ENCODE data around the gene GPC5. TPM values are rescaled to one million over a fixed set of nuclear protein-coding genes. Genes with fewer than 3 reads are reported as not detected.

GPC5 gene
- total RNA-seq, 1 experiment from 2014 or later: 0.15 TPM

DNA sequence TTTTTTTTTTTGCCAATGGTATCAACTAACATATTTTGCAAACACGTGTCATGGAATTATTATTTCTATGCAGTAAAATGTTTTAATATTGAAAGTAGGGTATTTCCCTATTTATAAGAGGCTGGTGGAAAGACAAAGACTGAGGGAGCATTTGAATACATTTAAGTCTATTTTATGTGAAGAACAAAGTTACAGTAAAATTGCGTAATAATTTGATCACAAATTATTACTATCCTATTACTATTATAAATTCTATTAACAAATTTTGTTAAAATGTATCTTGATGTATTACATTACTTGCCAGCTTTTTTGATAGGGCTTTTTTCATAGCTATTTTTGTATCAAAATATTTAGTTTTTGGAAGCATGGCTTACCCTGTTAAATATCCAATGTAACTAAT lies 58.4 kb downstream of the GPC5 start:
- Histone ChIP-seq H3K4me1 (ENCODE audit: insufficient read depth, low read length) (no peaks in the 10 kb centered on the region), H3K4me2 (ENCODE audit: insufficient read depth, insufficient read length, low read length) (no peak overlapping the region), H2BK20ac (ENCODE audit: low read depth, low read length, poor library complexity, severe bottlenecking) (no peak overlapping the region), H3K9ac (ENCODE audit: extremely low read depth, insufficient read length, low read length) (no peak overlapping the region), H3K56ac (ENCODE audit: insufficient read length, low read depth, low read length) (no peak overlapping the region), H4K5ac (ENCODE audit: insufficient read length, low read depth, low read length) (no peak overlapping the region), H3K14ac (ENCODE audit: insufficient read depth, low read length) (no peak overlapping the region), H3K79me1 (ENCODE audit: insufficient read depth, low read depth, low read length, poor library complexity, severe bottlenecking) (no peaks in the 10 kb centered on the region), H3K79me2 (ENCODE audit: insufficient read depth, low read length) (no peaks in the 10 kb centered on the region), H4K8ac (replicated peaks; ENCODE audit: insufficient read length, low read depth, low read length) (no peak overlapping the region), H2BK5ac (ENCODE audit: insufficient read length, low read length) (no peak overlapping the region), H2BK15ac (ENCODE audit: low read depth, low read length) (no peak overlapping the region), H4K91ac (ENCODE audit: insufficient read length, low read depth, low read length) (no peak overlapping the region), H4K20me1 (ENCODE audit: control insufficient read depth, insufficient read depth, insufficient read length) (no peaks in the 10 kb centered on the region), H2BK12ac (ENCODE audit: insufficient read length, low read depth, low read length) (no peak overlapping the region), H3K27ac (ENCODE audit: insufficient read length, low read depth, low read length) (no peak overlapping the region), H3K27me3 (ENCODE audit: insufficient read depth, low read length) (no peaks in the 10 kb centered on the region), H2AK5ac (ENCODE audit: insufficient read length, low read length) (no peak overlapping the region), H3K18ac (ENCODE audit: insufficient read length, low read depth, low read length) (no peak overlapping the region), H3K23ac (ENCODE audit: insufficient read length, low read depth, low read length) (no peak overlapping the region), H3K9me3 (ENCODE audit: control insufficient read depth, low read depth, low read length) (no peaks in the 10 kb centered on the region), H3T11ph (ENCODE audit: low read length) (no peak overlapping the region), H3K4ac (ENCODE audit: low read depth, low read length) (no peak overlapping the region), H2AFZ (ENCODE audit: low read length) (no peak overlapping the region), H2BK120ac (ENCODE audit: low read depth, low read length, poor library complexity, severe bottlenecking) (no peak overlapping the region), H3K23me2 (ENCODE audit: insufficient read length, low read depth, low read length, poor library complexity, severe bottlenecking) (no peaks in the 10 kb centered on the region)
- TF ChIP-seq, protein P1, sequence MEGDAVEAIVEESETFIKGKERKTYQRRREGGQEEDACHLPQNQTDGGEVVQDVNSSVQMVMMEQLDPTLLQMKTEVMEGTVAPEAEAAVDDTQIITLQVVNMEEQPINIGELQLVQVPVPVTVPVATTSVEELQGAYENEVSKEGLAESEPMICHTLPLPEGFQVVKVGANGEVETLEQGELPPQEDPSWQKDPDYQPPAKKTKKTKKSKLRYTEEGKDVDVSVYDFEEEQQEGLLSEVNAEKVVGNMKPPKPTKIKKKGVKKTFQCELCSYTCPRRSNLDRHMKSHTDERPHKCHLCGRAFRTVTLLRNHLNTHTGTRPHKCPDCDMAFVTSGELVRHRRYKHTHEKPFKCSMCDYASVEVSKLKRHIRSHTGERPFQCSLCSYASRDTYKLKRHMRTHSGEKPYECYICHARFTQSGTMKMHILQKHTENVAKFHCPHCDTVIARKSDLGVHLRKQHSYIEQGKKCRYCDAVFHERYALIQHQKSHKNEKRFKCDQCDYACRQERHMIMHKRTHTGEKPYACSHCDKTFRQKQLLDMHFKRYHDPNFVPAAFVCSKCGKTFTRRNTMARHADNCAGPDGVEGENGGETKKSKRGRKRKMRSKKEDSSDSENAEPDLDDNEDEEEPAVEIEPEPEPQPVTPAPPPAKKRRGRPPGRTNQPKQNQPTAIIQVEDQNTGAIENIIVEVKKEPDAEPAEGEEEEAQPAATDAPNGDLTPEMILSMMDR (conservative IDR thresholded peaks at IDR 0.05): no peak
- no peak for DNase-seq
- Mint-ChIP-seq H3K4me3 (no peak overlapping the region), H3K4me1 (no peaks in the 10 kb centered on the region), H3K27me3 (ENCODE audit: low read depth) (no peaks in the 10 kb centered on the region), H3K36me3 (ENCODE audit: insufficient read depth in 1 of 3, low read depth in 3 of 3) (no peaks in the 10 kb centered on the region), H3K27ac (no peak overlapping the region), H3K9me3 (no peaks in the 10 kb centered on the region)
- WGBS (ENCODE audit: extremely low coverage, insufficient read length, low lambda C conversion rate): no CpG with 5 or more reads among the region's 2 CpGs

All from H9 (cell line).